Hematopoietic multipotent progenitor cell treated with erythropoietin and hydrocortisone succinate and interleukin-3 and kit ligand, for 8 days (in vitro differentiated cells): ENCODE data around the gene KCTD1.

ENCODE experiments used
- DNase-seq: peaks from one replicate; pipeline ENCODE4 v3.0.0-alpha.2; 2015

KCTD1 gene

DNA sequence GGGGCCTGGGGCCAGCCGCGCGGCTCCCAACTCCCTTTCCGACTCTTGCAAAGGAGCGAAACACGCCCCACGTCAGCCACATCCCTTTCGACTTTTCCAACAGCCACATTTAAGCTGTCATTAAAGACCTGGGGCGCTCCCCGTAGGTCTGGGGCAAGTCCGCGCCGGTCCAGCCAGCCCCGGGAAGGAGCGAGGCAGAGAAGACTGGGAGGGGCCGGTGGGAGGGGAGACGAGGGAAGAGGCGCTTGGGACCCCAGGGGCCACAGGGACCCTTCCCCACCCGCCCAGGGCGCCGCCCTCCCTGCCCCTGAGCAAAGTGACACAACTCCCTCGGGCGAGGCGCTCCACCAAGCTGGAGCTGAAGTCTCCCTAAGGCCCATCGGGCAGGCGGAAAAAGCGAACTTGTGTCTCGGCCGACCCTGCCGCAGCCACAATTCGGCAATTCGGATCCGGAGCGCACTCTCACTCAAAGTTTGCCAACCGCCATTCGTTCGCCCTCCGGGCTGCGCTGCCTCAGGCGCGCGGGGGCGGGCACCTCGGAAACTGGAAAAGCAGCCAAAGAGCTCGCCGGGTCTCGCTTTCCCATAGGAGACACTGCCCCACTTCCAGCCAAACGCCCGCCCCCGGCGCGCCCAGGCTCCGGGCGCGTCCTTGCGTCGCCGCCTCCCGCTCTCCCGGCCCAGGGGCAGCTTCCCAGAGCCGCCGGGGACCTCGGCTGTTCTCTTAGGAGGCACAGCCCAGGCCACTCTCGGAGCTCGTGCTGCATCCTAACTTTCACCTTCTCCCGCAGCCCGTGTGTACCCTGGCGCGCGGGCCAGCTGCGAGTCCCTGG lies 1.1 kb upstream of the KCTD1 start:
- DNase-seq, result no peak

DNA sequence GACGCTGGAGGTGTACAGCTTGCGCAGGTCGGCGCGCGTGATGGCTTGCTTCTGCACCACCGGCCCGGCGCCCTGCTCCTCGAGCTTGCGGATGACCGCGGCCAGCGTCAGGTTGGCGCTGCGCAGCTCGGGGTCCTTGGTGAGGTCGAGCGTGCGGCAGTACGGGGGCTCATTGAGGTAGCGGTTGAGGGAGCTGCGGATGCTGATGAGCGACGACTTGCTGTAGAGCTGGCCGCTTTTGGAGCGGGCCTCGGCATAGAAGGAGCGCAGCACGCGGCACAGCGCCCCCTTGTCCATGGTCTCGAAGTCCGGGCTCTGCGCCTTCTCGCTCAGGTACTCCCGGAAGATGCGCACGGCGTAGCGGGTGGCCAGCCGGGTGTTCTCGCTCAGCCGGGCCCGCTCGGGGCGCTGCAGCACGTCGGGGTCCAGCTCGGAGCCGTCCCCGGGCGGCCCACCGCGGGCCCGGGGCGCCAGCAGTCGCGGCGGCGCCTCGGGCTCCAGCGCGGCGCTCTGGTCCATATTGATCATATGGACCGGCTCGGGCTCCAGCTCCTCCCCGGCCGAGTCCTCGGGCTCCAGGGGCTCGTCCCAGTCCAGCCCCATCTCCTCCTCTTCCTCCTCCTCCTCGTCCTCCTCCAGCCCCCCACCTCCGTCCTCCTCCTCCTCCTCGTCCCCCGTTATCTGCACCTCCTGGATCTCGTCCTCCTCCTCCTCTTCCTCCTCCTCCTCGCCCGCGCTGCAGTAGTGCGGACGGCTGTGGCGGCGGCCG lies 523 bp downstream of the KCTD1 start:
- DNase-seq, result peak; percentile 68

DNA sequence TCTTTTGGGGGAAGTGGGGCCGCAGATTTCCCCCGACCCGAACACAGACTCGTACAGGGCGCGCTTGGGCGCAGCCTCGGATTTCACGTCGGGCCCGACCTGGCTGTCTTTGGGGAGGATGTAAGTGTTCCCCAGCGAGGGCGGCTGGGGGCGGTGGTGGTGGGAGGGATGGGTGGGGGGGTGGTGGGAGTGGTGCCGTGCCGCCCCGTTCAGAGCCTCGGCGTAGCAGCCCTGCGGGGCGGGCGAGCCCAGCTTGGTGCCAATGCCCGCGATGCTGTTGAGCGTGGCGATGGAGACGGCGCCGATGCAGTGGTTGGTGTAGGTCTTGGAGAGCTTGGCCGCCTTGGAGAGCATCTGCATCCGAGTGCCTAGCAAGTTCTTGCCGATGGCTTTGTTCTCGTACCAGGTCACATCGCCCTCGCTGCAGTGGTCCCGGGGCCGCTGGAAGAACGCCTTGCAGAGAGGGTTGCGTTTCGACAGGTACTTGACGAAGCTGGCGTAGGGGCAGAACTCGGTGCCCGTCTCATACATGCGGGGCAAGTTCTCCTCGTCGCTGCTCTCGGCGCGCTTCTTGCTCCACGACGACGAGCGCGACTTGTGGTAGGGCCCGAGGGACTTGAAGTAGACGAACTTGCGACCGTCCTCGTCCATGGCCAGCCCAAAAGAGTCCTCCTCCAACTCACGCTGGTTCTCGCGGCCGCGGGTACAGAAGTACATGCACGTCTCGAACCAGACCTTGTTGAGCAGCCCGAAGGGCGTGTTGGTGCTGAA lies 1.3 kb downstream of the KCTD1 start:
- no peak for DNase-seq

DNA sequence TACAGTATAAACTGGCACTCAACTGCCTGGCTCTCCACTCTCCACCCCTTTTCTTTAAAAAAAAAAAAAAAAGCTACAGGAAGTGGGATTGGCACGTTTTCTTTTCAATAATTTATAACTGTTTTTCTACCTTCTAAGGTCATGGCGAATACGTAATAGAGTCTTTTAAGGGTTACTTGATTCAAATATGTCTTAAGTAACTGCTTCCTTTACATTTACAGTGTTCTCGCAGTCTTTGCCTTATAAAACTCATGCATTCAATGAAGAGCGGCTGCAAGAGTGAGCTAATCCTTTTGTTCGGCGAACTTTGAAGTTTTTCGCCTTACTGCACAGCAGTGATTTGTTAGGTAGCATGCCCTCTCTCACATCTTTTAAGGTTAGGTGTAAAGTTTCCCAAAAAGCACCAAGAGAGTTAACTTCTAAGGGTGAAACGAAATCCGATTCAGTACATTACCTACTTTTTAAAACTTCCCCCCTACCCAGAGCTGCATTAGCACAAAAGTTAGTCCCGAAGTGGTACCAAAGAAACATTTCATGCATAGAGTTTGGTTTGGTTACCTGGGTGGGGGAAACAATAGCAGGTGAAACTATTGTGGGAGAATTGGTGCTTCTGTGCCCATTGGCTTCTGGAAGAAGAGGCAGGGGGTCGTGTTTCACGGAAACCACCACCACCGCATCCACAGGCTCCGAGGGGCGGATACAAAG lies 2.0 kb downstream of the KCTD1 start:
- DNase-seq, result no peak

DNA sequence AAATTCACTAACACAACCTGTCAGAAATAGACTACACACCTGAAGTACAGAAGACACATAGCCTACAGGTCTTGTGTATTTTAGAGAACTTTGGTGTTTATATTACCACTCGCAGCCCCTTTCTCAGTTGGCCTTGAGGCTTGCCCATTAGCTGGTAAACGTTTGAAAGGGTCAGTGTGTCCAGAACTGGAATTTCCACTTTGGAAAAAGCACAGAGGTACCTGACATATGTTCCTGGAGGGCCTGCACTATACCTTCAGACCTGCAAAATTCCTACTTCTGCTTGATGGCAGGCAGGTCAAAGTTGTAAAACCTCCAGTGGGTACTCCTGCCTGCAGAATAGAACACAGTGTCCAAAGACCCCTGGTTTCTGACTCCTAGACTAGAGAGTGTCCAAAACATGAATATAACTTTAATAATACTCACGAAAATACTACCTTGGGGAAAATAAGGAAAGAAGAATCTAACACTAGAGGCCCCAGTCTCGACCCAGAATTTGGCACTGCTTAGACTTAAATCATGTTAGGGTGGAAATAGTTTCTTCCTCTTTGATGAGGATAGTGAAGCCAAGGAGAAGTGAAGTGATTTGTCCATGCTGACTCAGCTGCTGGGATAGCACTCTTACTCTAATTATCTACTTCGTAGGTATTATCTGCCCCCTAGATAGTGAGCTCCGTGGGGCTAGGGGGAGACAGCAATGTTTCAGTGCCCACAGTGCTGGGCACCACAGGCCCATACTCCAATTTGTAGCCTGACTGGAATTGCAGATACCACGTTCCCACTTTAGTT lies 2.8 kb downstream of the KCTD1 start:
- DNase-seq, result no peak

DNA sequence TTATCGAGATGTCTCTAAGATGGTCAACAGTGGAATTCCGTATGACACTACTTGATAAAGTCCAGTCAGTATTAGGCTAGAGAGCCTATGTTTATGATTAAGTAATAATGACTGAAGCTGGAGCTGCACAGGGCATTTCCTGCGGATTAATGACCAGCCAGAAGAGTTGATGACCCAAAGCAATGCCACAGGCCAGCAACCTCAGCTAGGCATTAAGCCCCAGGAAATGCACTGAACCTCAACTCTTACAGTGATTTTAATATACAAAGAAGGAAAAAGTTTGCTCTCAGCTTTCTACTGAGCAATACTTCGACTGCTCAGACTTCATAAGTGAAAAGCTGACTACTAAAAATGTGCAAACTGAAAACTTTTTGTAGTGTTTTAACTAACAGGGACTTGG lies 3.9 kb downstream of the KCTD1 start:
- no peak for DNase-seq

DNA sequence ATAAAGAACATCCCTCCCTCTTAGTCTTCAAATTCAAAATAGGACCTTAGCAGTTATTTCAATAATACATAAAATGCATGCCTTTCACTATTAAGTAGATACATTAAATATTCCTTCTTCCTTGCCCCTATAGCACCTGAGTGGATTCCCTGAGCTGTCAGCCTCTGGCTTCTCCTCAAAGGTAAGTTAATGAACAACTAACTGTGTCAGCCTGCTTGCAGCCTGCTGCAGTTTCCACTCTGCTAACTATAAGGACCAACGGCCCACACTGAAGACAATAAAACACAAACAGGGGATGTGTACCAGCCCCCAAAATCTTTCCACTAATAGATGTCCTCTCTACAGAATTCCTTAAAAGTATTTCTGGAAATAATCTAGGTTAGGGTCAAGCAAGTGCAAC lies 5.0 kb downstream of the KCTD1 start:
- no peak for DNase-seq

DNA sequence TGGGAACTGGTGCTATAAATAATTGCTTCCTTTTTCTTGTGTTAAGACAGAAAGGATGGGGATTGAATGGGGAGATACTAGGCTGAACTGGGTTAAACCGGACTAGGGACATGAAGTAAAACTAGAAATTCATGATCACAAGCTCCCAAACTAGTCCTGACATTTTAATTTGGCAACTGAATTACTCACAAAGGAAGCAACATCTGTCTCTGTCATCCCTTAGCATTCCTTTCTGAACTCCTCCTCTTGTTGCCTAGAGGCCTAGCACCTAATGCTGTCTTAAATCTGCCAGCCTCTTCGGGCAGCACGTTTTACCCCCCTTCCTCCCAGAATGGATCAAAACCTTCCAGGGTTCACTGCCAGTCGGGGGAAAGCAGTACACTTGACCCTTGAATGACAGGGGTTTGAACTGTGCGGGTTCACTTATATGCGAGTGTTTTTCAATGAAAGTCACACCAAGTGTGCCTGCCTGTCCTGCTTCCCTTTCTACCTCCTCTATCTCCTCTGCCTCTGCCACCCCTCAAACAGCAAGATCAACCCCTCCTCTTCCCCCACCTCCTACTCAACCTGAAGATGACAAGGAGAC lies 8.2 kb downstream of the KCTD1 start:
- DNase-seq, result no peak

DNA sequence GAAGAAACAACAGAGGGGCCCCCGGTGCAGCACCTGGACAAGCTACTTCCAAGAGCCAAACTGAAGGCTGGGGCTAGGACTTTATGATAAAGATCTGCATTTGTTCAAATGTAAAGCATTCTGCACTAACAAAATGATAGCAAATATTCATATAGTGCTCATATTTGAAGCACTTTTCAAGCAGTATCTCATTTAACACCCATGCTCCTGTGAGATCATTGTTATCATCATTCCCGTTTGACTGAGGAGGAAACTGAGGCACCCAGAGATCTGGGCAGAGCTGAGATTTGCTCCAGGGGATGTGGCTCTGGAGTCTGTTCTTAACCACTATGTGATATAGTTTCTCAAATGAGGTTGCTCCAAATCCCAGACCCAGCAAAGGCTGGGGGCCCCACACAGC lies 9.8 kb downstream of the KCTD1 start:
- DNase-seq, result no peak

DNA sequence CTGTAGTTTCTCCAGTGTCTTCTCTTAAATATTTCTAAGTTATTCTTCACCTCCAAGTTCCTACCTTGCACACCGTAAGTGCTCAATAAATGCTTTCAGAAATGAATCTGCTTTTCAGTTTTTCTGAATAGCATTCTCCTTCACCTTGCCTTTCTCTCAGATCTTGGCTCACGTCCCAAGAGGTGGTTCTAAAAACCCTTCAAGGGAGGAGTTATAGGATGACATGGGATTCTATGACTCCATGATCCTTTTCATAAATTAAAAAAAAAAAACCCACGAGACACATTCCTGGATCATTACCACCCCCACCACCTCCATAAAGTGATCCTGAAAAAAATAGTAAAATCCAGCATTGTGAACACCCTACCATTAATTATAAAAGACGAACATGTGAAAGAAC lies 11.7 kb downstream of the KCTD1 start:
- no peak for DNase-seq

DNA sequence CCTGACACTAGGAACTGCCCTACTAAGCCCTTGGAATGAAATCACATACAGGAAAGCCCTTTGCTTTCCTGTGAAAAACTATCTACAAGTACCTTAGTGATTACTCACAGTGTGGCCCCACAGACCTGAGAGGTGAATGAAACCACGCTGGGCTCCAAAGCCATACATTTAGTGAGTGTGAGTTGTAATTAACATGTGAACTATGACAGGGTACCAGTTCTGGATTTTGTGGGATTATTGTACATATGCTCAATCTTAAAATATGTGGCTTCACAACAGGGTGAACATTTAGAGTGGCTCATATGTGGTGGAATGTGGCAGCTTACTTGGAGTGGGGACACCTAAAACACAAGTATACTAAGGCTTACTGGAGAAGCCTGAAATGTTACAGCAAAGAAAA lies 12.3 kb downstream of the KCTD1 start:
- DNase-seq, result no peak

DNA sequence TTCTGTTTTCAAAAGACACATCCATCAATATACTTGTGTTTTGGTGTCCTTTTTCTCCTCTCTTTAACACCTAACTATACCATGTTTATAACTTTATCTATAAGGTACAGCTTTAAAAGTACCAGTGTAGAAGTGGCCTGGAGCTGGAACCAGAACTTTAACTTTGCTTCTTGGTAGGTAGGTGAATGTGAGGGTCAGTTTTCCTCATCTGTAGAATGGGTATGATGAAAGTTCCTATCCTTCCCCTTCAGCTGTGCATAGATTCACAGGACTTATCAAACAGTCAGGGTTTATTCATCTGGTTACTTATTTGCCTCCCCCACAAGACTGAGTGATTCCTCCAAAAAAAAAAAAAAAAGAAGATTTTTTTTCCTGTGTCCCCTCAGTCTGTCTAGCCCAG lies 12.7 kb downstream of the KCTD1 start:
- DNase-seq, result no peak

DNA sequence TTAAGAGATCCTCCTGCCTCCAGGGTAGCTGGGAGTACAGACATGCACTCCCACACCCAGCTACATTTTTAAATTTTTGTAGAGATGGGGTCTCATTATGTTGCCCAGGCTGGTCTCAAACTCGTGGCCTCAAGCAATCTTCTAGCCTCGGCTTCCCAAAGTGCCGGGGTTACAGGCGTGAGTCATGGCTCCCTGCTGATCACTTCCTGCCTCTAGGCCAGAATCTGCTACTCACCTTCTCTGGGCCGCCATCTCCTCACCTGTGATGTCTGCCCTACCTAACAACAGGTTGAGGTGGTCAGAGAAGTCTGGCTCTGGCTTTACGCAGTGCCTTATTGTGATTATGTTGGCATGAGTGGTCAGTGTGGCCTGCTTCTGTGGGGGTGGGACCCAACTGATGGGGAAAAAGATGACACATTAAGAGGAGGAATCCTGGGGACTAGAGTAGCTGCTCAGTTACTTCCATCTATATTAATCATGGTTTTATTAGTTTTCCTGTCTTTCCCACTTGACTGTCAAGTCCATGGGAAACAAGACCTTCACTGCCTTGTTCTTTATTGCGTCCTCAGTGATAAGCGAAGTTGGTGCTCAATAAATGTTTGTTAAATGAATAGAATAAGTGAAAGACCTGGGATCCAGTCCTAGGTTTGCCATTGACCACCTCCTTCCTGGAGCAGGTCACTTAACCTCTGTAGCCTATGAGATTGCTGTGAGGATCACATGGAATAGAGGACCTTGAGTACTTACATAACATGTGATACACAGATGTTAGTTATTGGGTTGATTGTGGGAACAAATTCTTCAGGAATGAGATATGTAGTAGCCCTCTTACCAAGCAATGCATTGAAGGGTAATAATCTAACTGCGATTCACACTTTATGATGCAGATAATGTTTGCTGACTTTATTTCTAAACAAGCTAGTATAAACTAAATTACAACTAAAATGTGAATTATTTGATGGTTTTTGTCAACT lies 15.7 kb downstream of the KCTD1 start:
- no peak for DNase-seq

DNA sequence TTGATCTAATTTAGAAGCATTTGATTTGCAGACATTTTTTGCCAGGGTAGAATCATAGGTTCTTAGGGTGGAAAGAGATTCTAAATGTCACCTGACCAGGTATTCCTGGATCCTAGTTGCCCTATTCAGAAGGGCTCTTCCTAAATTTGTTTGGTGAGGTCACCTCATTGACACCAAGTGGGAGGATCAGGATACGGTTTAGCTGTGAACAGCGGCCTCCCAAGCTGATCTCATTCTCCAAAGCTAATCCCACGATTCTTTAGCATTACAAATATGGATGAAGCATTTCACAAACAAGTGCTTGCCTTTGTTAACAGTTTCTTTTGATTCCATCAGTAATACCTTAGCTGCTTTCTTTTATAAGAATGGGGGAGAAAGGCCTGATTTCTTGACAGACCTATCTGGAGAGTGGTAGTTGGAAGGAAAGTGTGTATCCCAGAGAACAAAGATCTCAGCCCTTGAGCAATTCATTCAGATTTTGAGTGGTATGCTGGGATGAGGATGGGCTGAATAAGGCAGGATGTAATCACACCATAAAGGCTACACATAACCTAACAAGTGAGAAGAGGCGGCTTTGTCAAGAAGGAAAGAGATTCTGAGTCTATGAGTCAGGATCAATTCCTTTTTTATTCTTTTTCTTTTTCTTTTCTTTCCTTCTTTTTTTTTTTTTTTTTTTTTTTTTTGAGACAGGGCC lies 16.6 kb downstream of the KCTD1 start:
- DNase-seq, result no peak

DNA sequence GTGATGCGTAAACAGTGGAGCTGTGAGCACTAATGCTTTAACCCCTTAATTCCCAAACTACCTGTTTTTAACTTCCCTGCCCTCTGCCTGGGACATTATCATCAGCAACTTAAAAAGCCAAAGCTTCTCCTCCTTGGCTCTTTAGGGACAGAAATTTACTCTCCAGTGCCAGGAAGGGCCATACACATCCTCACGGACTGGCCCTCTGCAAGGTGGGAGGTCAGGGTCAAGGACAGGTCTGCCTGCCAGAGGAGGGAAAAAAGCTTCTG lies 21.5 kb downstream of the KCTD1 start:
- DNase-seq, result no peak

DNA sequence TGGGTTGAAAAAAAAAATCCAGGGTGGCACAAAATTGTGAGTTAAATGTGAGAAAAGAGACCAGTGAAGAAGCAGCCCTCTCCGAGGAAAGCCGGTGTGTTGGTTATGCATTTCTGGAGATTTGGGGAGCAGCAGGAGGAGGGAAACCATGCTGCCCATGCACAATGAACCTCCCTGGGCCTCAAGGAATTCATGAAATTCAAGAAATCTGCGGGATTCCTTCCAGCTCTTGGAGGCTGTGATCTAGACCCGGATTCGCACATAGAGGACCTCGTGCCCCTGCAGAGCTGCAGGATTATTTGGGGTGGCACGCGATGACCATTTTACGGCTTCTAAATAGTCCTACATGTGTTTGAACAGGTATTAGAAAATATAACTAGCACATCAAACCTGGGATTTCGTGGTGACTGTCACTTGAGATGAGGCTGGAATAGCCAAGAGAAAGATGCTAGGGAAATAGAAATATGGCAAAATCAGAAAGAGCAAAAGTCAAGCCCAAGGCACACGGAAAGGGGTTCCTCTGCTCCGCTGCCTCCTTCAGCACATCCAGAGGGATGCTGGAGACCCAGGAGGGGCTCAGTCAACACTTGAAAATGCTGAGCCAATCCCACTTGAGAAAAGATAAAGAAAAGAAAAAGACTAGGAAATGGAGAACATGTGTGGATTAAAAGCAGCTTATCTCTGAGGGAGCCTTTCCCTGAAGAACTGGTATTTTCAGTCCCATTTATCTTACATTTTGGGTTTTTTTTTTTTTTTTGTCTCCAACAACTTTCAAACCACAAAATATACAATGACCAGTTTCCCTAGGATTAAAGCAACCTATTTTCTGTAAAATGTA lies 22.0 kb downstream of the KCTD1 start:
- no peak for DNase-seq

DNA sequence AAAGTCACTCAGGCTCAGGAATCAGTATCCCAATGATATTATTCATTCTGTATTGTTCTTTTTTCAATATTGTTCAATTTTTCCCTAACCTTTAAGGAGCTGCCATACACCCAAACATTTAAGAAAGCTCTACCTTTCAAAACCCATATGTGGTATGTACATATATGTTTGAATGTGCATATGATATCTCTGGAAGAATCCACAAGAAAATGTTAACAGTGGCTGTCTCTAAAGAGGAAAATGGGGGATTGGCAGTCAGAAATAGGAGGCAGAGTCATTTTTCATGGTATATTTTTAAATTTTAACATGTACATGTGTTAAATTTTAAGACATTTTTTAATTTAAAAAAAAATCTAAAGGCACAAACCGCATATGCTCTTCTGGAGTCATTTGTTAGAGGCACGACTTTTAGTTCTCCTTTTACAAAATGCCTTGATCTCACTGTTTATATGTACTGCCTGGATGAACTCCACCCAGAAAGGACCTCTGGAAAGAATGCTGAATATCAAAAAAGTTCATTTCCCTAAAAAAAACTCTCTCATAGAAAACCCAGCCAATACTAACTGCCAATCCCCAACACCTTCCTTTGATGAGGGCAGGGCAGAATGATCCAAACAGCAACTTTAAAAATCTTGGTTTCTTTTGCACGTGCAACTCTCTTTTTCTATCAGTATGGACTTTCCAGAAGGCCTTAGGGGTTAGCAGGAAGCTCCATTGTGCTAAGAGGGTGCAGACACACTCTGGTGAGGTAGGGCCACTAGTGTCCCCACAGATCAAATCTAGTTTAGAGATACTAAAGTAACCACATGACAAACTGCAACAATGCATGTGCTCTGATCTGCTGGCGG lies 23.6 kb downstream of the KCTD1 start:
- DNase-seq, result no peak

DNA sequence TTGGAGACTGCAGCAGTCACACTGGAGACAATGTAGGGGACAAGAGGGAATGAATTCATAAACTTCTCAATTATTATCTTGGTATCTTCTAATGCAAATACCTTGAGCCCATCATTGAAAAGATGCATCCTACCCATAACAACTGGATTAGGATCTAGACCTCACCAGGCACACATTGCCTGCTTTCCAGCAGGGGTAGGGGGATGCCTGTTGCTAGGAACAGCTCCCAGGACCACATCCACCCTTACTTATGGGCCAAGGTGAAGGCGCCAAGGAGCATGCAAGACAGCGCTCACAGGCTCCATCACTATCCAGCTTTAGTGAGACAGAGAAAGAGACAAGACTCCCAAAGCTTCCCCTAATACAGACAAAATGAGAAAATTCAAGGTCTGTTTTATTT lies 24.4 kb downstream of the KCTD1 start:
- no peak for DNase-seq
